ENCODE data around the gene GRK2.

GRK2 gene

DNA sequence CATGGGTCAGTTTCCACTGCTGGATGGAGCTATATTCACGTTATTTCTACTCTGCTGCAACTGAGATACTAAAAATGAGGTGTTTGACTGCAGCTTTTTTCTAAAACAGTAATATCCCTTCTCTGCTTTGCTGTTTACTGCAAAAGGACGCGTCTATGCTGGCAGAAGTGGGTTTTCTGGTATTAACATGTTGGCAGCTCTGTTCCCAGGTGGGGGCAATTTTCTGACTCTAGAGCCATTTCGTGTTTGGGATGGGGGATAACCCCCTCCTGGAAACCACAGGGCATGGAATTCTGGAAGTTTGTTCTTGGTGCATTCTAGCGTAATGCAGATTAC lies 4.9 kb downstream of the GRK2 start:
- no peak for DNase-seq

GRCh38 chr11:67271541-67272284 lies 5.4 kb downstream of the GRK2 start:
- peak; percentile 97 for DNase-seq

DNA sequence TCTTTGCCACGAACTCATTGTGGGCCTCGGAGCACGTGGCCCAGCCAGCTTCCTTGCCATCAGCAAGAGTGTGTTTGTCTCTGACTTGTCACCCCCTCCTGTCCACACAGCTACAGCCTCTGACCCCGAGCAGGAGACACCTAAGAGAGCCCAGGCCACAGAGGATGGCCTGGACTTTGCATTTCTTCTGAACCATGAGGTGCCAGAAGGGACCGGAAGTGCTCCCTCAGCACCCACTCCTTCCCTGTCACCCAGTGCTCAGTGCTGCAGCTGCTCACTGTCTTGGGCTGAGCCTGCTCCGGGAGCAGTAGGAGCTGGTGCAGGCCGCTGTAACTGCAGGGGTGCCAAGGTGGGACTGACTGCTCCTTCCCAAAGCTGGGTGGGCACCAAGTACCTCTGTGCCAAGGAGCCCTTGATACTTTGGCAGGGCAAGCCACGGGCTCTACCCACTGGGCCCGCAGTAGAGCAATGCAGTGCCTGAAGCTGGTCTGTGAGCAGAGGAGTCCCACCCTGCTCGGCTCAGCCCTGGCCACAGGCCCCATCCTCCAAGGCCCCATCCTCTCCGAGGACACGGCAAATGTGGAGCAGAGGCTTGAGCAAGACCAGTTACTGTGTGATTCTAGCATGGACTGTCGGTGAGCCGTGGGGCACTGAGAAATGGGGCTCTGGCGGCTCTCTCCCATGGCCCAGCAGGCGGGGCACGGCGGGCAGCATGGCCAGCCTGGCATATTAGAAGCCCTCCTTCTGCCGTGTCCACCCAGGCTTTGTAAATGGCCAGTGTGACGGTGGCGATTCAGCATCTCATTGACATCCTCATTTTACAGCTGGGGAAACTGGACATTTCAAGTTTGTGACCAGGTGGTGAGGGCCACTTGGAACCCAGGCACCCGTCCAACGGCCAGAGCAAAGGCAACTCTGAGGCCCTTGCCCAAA lies 6.3 kb downstream of the GRK2 start:
- no peak for DNase-seq

DNA sequence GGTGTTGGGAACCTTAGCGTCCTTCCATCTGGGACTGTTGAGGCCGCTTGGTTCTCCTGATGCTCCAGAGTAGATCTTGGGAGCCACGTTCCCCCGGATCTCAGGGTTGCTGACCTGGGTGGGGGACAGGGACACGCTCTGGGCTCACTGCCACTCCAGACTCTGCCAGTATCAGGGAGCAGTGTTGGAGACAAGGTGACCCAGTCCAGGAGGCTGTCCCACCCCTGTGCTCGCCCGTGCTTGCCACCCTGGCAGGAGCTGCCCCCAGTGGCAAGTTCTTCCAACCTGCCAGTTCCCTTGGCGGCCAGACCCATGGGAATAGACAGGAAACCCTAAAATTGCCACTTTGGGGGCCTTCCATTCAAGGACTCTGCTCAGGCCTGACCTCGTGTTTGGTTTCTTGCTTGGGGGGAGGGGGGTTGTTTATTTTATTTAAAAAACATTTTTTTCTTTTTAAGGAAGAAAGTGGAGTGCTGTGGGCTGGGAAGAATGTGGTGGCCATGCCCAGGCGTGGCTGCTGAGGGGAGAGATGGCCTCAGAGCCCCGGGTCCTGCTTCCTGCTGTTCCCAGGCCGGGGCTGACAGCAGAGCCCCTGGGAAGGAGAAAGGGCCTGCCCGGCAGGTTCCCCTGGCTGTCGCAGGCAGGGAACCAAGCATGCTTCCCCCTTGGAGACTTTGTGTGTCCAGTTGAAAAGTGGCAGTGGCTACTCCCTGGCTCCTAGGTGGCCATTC lies 7.2 kb downstream of the GRK2 start:
- DNase-seq, result peak; percentile 39

DNA sequence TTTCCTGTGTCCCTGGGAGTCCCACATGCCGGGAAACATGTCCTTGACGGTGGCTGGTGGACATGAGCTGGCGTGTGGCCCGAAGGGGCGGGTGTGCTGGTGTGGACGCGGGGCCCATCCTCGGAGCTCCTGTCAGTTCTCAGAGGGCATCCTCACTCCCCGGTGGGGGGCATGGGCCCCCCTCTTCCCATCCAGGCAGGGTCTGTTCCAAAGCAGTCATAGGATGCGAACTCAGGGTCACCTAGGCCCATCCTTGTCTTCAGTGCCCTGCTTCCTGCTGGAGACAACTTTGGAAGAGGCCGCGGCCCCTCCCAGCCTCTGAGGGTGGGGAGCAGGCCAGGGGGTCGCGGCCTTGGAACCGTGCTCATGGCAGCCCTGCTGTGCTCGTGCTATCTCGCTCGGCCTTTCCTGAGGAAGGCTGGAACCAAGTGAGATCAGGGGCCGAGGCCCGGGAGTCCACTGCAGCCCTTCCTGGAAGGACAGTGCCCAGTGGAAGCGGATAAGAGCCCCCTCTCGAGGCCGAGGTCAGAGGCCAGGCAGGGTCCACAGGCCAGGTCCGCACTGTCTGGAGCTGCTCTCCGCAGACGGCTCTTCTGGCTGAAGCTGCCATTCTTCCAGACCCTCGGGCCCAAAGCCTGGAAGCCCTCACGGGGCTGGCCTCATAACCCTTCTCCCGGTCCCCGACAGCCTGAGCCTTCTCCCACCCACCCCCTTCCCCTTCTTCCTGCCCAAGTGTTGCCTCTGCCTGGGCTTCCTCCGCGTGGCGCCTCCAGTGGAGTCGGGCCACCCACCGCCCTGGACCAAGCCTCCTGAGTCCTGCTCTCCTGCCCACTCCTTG lies 8.7 kb downstream of the GRK2 start:
- DNase-seq, result no peak

DNA sequence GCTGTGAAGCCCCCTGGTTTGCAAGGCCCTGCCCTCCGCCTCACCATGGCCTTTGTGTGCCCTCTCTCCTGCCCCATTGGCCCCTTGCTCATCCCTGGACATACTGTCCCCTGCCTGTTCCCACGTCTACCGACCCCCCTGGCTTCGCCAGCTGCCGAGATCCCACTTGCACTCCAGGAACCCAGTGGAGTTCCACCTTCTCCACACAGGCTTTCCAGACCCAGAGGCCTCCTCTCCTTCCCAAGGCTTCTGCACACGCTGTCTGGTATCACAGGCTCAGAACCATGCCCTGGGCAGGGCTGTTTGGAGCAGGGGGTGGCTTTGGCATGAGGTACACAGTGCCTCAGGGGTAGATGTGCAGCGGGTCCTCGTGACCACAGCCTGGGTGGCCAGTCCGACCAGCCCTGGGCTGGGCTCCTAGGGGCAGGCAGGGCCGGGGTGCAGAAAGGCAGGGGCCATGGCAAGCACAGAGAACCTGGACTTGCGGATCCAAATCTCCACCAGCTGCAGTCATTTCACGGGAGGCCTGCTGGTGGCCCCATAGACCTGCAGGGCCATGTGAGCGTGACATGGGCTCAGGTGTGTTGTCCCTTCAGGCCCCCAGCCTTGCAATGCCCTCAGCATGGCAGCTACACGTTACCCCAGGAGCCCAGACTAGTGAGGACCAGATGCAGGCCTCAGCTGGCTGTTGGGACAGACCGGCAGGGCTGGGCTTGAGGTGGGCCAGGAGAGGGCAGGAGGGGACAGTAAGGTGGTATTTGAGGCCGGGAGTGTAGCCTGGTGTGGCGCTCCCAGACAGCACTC lies 9.5 kb downstream of the GRK2 start:
- peak; percentile 46 for DNase-seq

DNA sequence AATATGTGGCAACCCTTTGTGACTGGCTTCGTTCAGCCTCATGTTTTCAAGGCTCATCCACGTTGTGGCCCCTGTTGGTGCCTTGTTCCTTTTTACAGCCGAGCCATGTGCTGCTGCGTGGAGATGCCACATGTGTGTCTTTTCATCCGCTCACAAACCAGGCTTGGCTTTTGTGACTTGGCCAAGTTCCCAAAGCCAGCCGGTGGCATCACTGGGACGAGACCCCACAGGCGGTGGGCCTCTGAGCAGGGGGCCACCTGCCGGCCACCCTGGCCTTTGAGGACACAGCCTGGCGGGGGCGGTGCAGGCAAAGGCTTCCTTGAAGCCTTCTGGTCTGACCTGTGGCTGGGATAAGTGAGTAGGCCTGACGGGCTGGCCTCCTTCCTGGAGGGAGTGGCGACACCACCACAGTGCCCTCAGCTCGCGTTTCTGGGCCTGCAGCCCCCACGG lies 10.5 kb downstream of the GRK2 start:
- DNase-seq, result peak; percentile 94

DNA sequence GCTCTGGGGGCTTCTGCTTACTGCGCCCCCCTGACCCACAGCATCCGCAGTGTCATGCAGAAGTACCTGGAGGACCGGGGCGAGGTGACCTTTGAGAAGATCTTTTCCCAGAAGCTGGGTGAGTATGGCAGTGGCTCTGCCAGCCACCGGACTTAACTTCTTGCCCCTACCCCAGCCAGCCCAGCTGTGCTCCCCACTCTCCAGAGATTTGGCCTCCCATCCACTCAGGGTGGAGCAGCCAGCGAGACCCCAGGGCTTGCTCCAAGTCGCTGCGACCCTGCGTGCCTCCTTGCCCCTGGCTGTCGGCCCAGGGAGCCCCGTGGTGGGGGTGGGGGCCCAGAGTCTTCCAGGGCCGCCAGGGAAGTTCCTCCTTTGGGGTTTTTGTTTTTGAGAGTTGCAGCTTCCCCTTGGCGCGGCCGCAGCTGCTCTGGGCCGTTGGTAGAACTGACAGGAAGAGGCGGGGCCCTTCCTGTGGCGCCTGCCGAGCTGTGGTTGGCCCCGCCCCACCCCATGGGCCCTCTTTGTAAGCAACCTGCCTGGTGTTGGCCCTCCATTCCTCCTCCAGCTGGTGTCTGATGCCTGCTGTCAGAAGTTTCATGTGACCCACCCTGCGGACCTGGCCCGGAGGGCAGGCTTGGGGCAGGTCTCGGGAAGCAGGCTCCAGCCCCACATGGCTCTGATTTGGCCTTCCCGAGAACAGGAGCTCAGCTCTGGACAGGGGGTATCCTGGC lies 11.1 kb downstream of the GRK2 start:
- DNase-seq, result peak; percentile 96

- DNase-seq, result no peak
Measured at GRCh38 chr11:67278135-67278938, 12.1 kb downstream of the GRK2 start.

GRCh38 chr11:67278939-67279588 lies 12.8 kb downstream of the GRK2 start:
- no peak for DNase-seq

DNA sequence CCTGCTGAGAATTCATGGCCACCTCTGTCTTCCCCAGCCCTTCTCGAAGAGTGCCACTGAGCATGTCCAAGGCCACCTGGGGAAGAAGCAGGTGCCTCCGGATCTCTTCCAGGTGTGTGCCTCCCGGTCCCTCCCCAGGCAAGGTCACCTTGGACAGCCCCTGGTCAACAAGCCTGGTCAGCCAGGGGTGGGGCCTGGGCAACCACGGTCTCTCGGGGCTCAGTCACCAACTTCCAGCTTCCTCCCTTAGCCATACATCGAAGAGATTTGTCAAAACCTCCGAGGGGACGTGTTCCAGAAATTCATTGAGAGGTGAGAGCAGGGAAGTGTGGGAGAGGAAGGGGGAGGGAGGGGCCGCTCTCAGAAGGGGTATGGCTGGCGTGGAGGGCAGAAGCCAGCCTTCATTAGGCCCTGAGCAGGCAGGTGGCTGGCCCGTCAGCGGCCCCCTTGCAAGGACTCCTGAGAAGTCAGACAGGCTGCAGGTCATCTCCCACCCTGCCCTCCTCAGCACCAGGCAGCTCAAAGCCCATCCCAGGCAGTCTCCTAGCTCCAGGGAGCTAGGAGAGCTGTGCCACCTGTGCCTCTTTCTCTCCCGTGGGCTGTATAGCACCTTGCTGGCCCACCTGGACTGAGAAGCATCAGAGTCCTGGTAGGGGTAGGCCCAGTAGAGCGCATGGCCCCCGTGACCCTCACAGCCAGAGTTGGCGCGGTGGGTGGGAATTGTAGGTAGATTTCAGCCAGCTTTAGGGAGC lies 13.5 kb downstream of the GRK2 start:
- DNase-seq, result no peak

GRCh38 chr11:67280341-67280787 lies 14.1 kb downstream of the GRK2 start:
- no peak for DNase-seq

GRCh38 chr11:67280788-67281551 lies 14.7 kb downstream of the GRK2 start:
- no peak for DNase-seq

- DNase-seq, result no peak
Measured at GRCh38 chr11:67281552-67282150, 15.4 kb downstream of the GRK2 start.

- DNase-seq, result no peak
Measured at GRCh38 chr11:67282155-67282875, 16.0 kb downstream of the GRK2 start.

GRCh38 chr11:67282876-67283371 lies 16.7 kb downstream of the GRK2 start:
- DNase-seq, result no peak
